GM18951 (cell line): Measurements from ENCODE around the gene PLXNB3.

Experiments used
- POLR2A ChIP-seq: IDR thresholded peaks from 4 replicates; pipeline ENCODE4 v1.6.1; 2011; ENCODE audit warnings: mild to moderate bottlenecking; ENCODE audit not compliant: insufficient read length, insufficient read depth; ENCODE audit errors: extremely low read depth
- in situ Hi-C: fragments of 300-500 bp; cut with MboI; formaldehyde crosslinking; loops from one replicate; pipeline ENCODE4 v1.12.0; 2022; ENCODE audit warnings: low sequenced_read_pairs, mixed read lengths, inconsistent platforms; ENCODE audit not compliant: unreplicated experiment

PLXNB3 gene

DNA sequence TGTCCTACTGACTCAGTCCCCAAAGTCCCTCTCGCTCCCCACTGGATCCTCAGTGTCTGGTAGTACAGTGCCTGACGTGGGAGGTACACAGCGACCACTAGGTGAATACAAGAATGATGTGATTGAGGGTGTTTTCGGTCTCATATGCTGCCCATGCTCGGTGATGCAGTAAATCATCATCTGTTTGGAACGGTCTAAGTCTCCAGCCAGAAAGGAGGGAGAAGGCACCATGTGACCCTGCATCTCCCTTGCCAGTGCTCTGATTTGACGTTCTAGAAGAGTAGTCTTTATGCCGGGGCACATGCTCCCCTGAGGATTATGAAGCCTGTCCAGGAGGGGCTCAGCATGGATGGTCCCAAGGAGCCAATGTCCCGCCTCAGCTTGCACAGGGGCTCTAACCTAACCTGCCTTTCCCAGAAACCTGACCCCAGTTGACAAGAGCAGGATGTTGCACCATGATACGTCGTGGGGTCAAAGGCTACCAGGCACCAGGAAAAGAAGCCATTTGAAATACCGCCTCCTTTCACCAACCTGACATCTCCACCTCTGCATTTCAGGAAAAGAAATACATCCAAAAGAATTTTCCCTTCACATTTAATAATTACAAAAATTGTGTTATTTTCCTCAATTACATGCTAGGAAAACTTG, 13.8 kb upstream of the PLXNB3 start:
- no peak for TF ChIP-seq POLR2A
- in situ Hi-C loops, result no loop called here

DNA sequence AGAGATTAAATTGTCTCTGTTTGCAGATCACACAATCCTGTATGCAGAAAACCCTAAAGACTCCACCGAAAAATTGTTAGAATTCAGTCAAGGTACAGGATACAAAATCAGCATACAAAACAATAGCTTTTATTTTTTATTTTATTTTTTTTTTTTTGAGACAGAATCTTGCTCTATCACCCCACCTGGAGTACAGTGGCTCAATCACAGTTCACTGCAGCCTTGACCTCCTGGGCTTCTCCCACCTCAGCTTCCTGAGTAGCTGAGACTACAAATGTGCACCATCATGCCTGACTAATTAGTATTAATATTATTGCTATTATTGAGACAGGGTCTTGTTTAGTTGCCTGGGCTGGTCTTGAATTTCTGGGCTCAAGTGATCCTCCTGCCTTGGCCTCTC, 8.9 kb upstream of the PLXNB3 start:
- in situ Hi-C loops, result no loop called here

DNA sequence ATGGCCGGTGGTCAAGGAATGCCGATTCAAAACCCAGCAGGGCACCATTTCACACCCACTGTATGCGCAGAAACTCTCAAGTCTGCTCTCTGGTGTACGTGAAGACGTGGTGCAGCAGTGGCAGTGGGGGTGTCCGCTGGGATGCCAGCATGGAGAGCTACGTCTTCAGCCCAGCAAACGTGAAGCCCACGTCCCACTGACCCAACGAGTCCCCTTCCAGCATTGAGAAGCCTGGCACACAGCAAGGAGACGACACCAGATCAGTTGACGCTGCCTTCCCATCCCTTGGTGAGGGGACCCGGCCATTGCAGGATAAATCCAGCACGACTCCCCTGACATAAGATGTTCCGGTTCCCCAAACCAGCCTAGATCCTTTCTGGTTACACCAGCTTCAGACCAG, 2.2 kb upstream of the PLXNB3 start:
- in situ Hi-C loops, result no loop called here
- no peak for TF ChIP-seq POLR2A

More for the DNA sequence above, 8.9 kb upstream of the PLXNB3 start:
- no peak for TF ChIP-seq POLR2A

DNA sequence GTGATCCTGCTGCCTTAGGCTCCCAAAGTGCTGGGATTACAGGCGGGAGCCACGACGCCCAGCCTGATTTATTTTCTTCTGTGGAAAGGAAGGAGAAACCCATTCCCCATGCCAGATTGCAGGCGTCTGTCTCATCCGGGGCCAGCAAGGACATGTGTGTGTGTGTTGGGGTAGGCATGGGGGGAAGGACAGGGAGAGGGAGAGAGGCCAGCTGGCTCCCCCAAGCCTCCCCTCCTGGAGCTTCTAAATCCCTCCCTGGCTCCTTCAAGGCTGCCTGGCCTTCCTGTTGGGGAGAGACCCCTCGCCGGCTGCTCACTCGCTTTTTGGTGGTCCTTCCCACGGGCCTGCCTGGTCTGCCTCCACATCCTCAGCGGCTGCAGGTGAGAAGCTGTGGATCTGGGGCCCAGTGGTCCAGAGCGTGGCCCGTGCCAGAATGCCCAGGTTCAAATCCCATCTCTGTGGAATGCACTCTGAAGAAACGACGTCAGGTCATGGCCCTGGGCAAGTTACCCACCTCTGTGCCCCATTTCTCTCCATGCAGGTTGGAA, 1.3 kb upstream of the PLXNB3 start:
- in situ Hi-C loops, result no loop called here

DNA sequence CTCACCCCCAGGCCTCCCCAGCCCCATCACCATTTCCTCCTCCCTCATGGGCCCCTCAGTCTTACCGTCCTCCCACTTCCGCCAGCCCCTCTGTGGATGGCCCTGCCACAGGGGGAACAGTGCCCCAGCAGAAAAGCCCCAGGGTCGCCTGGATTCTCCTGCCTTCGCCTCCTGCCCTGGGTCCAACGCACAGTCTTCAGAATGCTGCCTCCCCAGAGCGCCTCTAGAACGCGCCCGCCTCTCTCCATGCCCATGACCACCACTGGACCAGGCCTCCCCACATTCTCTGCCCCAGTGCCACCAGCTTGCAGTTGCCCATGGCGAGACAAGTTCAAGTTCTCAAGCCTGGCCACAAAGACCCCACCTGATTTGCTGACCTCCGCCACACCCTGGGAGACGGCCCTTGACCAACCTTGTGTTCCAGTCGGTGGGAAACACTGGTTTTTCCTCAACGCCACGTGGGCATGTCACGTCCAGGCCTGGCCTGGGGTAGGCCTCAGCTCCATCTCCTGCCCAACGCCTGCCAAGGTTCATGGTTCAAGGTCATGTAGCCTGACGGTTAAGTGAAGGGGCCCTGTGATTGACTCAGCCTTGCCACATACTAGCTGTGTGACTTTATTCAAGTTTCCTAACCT, 634 bp upstream of the PLXNB3 start:
- in situ Hi-C loops, result no loop called here
- no peak for TF ChIP-seq POLR2A

More for the DNA sequence above, 1.3 kb upstream of the PLXNB3 start:
- no peak for TF ChIP-seq POLR2A

DNA sequence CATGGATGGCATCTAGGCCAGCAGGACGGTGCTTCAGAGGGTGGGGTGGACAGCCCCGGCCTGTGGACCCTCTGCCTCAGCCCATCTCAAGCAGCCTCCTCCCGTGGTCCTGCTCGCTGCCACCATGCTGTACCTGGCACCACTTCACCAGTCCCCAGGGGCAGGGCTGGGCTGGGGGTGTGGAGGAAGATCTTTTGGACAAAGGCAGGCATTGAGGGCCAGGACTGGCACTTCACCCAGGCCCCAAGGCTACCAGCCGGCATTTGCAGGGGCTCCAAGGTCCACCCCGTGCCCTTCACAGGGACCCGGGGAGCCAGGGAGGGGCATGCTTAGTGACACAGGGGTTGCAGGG, 713 bp downstream of the PLXNB3 start:
- TF ChIP-seq POLR2A, result no peak
- in situ Hi-C loops, result no loop called here

DNA sequence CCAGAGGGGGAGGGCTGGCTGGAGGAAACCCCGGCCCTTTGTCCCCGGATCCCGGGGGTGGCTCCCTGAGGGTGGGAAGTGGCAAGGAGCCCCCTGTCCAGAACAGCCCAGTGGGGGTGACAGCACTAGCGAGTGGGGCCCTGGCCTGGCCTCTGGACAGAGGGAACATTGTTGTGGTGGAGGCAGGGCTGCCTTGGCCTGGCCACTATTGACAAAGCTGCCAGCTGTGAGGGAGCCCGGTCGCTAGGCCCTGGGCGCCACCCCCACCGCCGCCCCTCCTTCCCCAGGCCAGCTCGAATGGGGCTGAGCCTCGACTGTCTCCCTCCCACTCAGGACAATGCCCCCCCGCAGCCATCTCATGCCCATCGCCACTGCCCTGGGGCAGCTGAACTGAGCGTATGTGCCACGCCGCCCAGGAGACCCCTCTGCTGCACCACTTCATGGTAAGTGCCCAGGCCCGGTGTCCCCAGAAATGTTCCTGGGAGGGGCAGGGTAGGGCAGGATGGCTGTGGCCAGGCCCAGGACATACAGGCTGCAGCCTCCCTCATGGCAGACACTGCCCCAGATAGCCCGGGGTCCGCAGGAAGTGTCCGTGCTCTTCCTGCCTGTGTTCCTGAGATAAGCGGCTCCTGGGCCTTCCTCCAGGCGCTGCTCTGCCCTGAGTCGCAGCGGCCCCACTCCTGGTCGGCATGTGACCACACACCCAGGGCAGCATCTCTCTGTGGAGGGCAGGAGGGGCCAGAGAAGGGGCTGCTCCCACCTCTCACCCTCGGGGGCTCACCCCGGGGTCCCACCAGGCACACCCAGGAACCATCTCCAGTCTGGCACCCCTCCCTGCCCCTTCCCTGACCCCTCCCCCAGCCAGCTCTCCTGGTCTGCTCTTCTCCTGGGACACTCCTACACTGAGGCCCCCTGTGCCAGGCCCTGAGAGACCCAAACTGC, 1.4 kb downstream of the PLXNB3 start:
- no peak for TF ChIP-seq POLR2A
- in situ Hi-C loops, result no loop called here

DNA sequence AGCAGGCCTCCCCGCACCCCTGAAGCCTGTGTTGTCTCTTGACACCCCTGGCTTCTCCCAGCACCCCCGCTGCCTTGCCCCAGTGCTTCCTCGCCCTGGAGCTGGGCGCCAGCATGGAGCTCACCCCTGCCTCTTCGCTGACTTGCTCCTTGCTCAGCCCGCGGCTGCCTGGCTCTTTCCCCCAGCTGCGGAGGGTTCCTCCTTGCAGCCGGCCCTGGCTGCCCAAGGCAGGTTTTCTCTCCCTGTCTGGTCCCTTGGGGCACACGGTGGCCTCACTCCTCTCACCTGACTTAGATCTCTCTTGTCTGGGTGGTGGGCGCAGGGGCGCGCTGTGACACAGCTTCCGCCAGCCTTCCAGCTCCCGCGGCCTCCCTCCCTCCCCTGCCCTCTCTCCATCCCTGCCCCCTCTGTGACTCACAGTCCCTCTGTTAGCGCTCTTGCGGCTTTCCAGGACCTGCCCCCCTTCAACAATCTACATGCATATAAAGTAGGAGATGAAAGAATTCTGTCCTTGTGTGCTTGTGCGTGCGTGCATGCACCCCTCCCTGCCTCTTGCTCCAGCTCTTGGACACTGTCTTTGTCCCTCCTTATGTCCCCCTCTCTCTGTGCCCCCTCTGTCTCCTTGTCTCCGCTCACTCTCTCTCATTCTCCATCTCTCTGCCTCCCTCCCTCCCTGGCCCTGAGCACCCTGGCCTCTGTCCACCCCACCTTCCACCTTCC, 2.2 kb downstream of the PLXNB3 start:
- TF ChIP-seq POLR2A, result no peak
- in situ Hi-C loops, result no loop called here

DNA sequence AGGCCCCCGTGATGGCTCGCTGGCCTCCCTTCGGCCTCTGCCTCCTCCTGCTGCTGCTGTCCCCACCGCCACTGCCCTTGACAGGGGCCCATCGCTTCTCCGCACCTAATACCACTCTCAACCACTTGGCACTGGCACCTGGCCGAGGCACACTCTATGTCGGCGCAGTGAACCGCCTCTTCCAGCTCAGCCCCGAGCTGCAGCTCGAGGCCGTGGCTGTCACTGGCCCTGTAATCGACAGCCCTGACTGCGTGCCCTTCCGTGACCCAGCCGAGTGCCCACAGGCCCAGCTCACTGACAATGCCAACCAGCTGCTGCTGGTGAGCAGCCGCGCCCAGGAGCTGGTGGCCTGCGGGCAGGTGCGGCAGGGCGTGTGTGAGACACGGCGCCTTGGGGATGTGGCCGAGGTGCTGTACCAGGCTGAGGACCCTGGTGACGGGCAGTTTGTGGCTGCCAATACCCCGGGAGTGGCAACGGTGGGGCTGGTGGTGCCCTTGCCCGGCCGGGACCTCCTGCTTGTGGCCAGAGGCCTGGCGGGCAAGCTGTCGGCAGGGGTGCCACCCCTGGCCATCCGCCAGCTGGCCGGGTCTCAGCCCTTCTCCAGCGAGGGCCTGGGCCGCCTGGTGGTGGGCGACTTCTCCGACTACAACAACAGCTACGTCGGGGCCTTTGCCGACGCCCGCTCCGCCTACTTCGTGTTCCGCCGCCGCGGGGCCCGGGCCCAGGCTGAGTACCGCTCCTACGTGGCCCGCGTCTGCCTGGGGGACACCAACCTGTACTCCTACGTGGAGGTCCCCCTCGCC, 3.0 kb downstream of the PLXNB3 start:
- TF ChIP-seq POLR2A, result no peak
- in situ Hi-C loops, result no loop called here

DNA sequence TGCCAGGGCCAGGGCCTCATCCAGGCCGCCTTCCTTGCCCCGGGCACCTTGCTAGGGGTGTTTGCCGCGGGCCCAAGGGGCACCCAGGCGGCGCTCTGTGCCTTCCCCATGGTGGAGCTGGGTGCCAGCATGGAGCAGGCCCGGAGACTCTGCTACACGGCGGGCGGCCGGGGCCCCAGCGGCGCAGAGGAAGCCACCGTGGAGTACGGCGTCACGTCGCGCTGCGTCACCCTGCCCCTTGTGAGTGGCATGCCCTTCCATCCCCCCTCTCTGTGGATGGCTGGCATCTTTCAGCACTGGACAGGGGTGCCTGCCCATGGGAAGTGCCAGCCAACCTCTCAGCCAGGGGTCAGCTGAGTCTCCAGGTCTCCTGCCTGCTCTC, 3.6 kb downstream of the PLXNB3 start:
- in situ Hi-C loops, result no loop called here

DNA sequence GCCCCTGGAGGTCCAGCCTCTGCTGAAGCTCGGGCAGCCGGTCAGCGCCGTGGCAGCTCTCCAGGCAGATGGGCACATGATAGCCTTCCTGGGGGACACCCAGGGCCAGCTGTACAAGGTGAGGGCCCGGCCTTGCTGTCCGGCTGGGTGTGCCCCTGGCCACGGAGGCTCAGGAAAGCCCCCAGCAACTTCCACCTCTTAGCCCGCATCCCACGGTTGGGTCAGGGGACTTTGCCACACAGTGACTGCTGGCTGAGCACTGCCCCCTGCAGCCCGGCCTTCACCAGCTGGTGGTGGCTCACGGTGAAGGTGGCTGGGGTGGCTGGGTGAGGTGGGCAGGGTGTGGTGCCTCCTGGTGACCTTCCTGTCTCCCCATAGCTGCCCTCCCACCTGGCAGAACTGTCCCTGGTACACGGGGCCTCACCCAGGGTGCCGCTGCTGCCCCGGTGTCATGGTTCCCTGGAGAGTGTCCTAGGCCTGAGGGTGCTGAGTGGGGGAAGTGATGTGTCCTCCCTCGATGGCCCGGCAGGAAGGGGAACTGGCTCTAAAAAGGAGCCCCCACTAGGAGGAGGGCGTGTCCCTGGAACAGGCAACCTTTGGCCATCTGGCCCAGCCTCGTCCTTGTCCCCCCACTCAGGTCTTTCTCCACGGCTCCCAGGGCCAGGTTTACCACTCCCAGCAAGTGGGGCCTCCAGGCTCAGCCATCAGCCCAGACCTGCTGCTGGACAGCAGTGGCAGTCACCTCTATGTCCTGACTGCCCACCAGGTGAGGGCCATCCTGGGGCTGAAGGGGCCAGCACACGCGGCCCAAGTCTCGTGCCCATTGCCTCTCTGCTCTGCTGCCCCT, 4.5 kb downstream of the PLXNB3 start:
- TF ChIP-seq POLR2A, result no peak
- in situ Hi-C loops, result no loop called here

More for the DNA sequence above, 3.6 kb downstream of the PLXNB3 start:
- TF ChIP-seq POLR2A, result no peak
